NOMO-1 treated with DMSO at 0.1 percent for 48 hours (cell line): ENCODE measurements around the gene LGALS9.
A peak's percentile ranks its signal among the peaks of the same experiment; 100 is the strongest.
"Not testable (repeated sequence)": the region's sequence is repeated elsewhere in the genome, so short reads cannot be mapped to it uniquely, and the experiment has no call there.

Experiments used
- DNase-seq: peaks from one replicate; lab custom pipeline; 2025; ENCODE audit not compliant: unreplicated experiment; lab: John Stamatoyannopoulos, UW

Gene LGALS9

DNA sequence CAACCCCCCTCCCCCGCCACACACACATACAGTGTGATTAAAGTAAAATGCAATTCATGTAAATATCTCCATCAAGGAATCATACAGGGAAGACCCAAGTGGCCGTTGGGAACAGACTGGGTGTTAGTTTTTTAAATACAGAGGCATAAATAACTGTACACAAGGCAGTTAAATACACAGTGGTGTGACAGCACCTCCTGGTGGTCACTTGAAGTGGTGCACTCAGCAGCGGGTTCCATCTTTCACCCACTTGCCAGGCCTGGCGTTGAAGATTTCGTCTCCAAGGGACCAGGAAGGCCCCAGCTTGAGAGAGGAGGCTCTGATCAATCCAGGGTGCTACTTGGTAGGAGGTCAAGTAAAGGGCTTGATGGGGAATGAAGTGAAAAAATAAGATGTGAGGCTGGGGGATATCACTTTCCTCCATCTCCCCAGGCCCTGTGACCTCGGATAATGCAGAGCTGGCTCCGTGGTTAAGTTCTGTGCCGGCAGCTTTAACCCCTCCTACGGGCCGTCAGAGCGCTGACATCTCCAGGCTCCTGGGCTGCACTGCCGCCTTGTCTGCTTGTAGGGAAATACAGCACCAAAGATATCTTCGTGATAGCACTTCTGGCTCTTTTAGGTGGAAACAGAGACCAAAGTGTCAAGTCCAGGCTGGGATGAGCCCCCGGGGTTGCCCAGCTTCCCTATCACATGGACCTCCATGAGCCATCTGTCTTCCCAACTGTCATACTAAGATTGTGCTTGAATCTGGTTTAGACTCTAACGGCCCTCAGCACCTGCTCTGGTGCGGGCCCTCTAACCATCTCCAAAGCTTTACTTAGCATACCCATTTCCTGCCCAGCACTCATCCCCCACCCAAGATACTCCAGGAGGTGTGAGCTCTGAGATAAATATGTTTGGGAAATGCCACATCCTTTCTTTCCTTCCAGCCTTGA lies 20.7 kb downstream of the LGALS9 start:
- DNase-seq = no peak

DNA sequence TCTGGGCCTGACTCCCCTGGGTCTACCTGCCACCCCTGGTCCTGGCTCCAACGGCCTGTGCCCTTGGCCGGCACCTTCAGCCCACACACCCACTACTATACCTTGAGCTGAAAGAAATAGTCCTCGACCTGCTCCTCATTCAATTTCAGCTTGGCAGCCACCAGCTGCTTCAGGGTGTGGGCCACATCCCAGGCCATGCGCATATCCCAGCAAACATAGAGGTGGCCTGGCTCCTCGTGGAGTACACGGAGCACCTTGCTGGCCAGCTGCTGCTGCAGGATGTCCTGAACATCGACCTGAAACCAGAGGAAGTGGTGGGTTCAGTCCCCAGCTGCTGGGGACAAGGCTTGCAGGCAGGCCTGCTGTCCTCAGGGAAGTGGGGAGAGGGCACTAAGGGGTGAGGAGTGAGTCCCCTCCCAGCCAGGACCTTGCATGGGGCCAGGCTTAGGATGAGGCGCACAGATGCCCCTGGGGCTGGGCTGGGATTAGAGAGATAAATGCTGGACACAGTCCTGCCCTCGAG lies 22.5 kb downstream of the LGALS9 start:
- not testable (repeated sequence) for DNase-seq

DNA sequence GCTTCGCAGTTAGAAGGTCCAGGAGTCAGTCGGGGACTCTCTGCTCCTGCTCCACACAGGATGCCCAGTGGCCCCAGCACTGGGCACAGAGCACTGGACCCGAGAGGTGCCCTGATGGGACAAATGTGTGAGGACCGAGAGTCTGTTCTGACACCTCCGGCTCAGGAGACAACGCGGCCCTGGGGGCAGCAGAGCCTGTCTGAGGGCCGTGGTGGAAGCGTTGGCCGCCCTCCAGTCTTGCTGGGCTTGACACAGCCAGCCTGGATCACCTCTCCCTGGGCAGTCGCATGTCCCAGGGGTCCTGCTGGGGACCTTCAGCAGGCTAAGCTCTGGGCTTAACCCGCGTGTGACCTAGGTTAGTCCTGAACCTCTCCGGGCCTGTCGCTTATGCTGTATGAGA lies 23.1 kb downstream of the LGALS9 start:
- no peak for DNase-seq

DNA sequence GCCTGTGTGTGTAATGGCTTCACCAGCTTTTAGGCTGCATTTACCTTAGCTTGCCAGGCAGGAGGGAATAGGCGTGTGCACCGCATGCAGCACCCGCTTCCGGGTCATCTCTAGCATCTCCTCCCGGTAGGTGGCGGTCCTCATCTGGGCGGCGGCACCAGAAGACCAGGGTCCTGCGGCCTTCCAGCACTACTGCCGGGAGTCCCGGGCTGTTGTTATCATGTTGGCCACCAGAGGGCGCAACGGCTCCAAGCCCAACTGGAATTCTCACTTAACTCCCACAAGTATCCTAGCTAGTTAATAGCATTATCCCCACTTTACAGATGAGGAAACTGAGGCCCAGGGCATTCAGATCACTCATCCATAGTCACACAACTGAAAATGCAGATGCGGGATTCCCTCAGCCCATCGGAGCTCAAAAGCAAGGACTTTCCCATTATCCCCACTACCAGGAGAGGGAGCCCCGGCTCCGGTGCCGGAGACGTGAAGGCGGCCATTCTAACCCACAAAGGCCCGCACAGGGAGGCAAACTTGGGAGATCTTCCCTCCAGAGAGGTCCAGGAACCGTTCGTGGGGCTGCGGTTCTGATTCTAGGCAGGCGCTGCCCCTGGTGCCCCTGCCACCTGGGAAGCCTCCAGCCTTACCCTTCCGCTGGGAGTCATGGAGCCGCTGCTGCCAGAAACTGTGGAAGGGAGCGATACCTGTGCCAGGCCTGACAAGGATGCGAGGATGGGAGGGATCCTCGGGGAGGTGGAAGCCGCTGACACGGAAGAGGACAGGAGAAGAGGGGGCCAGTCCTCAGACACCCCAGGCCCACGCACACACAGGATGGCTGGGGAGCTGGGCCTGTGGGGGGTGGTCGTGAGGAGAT lies 23.9 kb downstream of the LGALS9 start:
- DNase-seq = peak; percentile 69

DNA sequence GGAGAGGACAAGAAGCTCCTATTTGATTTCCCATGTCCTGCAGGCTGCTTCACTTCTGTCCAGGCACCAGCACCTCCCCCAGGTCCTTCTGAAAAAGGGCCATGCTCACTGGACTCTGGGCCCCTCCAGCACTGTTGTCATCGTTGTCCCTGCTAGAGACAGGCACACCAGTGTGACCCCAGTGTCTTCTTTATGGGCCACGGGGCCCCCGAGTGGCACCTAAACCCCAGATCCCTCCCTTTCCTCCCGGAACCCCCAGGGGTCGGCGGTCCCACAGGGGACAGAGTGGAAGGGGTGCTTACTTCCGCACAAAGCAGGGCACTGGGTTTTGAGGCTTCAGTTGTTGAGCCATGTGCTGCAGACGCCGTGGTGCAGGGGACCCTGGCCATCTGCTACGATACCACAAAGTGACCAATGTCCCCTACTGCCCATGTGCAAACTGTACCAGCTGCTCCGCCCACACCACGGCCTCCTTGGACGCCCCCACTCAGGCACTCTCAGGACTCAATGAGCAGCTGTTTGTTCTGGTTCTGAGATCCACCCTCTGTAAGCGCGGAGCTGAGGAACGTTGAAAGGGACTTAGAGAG lies 24.6 kb downstream of the LGALS9 start:
- DNase-seq = not testable (repeated sequence)

DNA sequence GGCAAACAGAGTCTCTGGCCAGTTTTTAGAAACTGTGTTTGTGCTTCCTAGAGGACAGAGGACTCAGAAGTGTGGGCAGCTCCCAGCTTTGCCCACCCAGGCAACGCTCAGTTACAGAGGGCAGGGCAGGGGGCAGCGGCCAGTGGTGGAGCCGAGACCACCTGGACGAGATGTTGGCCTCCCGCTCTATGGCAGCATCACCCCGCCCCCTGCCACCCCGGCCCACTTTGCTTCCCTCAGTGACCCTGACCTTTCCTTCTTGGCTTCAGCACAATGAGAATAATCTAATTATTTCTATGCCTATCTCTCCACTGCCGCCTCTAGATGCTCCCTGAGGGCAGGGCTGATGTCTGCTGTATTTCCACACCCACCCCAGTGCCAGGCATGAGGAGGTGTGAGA lies 25.6 kb downstream of the LGALS9 start:
- not testable (repeated sequence) for DNase-seq

DNA sequence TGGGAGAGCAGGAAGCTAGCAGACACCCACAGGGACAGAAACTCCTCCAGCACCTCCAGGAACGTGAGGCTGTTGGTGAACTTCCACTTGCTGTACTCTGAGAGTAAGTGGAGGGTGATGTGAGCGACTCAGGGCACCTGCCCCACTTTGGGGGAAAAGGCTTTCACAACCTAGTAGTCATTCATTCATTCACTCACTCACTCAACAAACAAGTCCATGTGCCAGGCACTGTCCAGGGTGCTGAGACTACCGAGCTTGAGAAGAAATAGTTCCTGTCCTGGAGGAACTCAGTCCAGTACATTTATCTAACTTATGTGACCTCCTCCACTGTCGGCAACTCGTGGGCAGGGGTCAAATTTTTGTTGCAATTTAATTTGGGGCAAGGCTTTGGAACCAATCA lies 26.6 kb downstream of the LGALS9 start:
- peak; percentile 2 for DNase-seq

DNA sequence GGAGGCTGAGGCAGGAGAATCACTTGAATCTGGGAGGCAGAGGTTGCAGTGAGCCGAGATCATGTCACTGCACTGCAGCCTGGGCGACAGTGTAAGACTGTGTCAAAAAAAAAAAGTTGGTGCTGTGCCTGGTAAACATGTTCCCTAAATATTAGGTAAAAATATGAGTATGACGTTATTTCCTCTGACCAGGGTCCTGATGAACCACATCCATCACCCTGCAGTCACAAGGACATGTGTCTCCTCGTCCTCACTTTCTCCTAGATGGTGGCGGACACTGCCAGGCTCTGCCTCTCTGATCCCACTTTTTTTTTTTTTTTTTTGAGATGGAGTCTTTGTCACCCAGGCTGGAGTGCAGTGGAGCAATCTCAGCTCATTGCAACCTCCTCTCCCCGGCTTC lies 28.7 kb downstream of the LGALS9 start:
- no peak for DNase-seq

DNA sequence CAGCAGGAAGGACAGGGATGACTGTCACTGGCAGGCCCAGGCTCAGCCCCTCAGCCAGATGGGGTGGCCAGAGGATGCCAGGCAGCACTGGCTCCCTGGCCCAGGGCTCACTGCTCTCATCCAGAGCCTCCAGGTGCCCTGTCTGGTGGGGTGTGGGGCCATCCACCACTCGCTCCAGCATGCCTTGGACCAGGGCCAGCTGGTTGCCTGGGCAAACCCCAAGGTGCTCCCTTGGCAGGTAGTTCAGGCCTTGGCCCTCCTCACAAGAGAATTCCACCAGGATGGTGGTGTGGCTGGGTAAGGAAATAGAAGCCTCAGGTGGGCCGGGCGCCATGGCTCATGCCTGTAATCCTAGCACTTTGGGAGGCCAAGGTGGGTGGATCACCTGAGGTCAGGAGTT lies 29.4 kb downstream of the LGALS9 start:
- DNase-seq = no peak

DNA sequence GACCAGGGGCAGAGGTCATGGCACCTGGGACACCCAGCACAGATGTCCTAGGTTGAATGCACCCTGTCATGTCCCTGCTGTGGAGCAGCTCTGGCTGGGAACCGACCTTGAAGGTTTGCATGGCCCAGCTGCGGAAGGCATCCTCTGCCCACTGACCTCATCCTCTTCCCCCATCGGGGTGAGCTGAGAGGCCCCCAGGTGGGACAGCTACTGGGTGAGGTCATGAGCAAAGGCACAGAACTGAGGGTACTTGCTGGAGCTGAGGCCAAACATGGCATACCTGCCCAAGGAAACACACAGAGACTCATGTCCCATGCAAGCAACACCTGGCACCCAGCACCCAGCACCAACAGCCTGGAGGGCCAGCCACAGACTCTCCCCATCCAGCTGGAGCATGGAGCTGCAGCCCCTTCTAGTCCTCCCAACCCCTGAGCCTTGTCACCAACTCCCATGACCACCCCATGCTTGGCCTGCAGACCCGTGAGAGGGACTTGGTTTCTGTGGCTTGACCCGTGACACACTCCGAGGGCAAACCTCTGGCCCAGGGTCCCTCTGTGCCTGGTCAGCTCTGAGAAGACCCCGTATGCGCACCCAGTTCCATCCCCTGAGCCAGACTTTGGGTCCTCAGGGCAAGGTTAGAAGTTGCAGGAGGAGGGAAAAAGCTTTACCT lies 33.1 kb downstream of the LGALS9 start:
- DNase-seq = no peak

DNA sequence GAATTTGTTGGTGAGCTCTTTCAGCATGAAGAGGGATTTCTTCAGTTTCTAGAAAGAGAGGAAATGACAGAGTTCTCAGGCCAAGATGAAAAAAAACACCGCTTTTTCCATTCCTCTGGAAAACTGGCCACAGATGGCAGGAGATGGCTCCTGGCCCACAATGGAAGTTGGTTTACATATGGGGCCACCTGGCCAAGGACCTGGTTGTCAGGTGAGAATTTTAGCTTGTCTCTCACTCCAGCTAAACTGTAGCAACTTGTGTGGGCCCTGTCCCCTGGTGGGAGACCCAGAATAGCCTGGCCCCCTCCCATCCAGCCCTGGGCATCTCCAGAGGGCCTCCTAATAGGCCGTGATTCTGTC lies 33.6 kb downstream of the LGALS9 start:
- no peak for DNase-seq

DNA sequence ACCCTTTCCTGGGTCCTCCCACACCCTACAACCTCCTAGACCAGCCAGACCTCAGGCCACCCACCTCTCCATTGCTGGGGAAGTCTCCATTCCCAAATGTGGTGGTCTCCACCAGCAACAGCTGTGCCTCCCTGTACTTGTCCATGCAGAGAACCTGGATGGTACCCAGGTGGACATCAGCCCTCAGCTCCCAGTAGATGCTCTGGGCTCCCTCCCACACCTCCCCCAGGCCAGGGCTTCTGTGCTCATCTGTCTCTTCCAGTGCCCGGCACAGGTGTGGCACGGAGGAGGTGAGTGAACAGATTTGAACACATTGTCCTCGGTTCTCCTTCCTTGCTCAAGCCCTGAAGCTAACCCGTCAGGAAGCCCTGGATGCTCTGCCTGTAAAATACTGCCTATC lies 34.6 kb downstream of the LGALS9 start:
- DNase-seq = no peak

DNA sequence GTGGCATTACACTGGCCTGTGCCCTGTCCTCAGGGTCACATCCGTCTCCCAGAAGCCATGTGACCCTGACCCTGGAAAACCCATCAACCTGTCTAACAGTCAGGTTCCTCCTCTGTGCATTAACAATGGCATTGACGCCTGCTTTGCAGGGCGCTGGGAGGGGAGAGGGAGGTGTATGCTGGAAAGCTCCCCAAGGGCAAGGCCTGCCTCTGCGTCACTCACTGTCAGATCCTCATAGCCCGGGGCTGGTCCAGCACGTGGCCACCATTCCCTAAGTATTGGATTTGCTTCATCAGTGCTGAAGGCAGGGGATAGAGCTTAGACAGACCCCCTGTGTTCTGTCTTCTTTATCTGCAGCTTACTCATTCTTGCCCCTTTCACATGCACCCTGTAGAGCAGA lies 35.3 kb downstream of the LGALS9 start:
- DNase-seq = not testable (repeated sequence)

DNA sequence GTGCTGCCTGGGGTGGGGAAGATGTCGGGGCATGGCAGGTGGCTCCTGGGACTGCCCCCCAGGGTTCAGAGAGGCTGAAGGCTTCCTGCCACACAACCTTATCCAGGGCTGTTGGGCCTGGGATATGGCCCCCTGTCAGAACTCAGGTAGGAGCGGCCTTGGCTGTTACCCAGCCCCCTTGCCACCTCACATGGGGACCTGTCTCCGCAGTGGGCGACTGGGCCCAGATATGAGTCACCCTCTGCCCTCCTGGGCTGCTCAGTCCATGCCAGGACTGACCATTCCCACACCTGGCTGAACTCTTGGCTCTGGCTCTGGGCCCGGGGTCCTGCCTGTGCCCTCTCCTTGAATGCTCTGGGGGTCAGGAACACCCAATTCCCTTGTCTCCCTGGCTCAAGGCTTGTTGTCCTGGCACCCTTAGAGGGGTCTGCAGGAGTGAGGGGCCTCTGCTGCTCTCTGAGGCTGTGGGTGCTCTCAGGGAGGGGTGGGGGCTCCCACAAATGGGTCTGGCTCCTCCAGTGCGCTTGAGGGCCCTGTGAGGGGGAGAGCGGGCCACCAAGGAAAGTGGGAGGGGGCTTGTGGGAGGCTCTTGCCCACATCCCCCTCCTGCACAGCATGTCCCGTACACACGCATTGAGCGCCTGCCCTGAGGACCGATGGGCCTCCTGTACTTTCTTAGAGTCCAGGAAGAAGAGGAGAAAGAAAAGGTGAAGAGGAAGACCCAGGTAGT lies 36.0 kb downstream of the LGALS9 start:
- DNase-seq = no peak

DNA sequence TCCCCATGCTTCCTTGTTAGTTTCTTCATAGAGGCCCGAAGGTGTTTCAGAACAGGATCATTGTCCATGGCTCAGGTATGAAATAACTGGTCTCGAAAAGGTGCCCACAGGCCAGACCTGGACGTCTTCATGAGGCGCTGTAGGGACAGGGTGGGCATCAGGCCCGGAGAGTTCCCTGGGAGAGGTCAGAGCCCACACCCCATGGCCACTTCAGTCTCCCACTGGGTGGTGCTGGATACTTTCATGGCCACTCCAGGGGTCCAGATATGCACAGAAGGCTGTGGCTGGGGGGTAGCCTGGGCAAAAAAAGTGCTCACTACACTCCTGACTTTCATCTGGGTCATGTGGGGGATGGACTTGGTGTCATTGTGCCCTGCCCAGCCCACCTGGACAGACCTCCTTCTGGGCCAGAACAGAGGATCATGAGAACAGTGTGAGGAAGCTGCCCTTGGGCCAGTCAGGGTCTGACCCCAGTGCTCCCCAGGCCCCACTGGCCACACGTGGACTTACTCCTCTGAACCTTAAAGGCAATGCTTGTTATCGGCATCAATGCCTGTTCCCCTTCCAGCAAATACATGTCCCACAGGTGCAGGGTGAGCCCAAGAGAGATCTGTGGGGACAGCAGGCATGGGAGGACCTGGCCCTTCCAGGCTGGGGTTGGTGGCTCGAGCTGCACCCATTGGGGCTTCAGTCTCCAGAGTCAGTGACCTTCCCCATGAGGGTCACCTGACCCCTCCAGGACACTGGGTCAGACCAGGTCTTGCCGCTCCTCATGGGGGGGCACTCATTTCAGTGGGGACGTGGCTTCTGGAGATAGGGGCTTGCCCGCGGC lies 36.9 kb downstream of the LGALS9 start:
- no peak for DNase-seq

DNA sequence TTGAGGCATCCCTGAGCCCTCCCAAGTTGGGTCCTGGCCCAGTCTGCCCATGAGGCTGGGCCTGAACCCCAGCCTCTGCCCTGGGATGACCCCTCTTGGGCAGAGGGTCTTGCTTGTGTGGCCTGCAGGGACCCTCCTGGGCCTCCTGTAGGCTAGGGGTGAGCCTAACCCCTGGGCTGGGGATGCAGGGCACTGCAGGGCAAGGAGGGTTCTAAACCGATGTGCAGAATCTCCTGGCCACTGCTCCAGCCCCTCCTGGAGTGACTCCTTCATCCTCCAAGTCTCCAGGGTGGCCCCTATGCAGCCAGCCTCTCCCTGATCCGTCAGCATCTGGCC lies 37.5 kb downstream of the LGALS9 start:
- no peak for DNase-seq

DNA sequence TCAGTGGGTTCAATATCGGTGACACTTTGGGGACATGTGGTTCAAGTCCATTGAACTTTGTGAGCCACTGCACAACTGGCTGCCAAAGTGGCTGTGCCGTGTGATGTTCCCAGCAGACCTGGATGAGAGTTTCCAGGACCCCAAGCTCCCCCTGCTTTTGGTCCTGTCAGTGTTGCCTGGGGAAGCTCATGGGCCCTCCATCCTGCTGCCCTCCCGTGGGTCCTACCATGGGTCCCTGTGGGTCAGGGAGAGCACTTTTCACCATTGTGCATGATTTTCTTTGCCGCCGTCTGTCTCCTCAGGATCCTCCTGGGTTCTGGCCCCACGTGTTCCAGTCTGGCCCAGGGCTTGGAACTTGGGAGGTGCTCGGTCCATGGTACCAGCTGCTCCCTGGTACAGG lies 38.1 kb downstream of the LGALS9 start:
- no peak for DNase-seq

DNA sequence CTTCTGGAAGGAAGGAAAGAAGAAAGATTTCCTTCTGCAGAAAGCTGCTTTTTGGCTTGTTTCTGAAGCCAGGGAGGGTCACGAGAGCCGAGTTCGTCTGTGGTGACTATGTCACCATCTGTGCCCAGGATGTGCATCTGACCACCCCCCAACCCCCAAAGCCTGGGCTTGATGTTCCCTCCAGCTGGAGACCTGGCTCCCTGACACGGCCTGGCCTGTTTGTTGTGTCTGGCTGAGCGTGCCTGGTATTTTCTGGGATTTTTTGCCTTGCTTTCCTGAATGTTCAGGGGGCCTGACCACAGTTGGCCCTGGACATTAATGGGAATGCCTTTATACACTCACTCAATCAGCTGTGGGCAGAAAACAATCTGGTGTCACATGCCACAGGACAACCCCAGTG lies 38.9 kb downstream of the LGALS9 start:
- DNase-seq = no peak

DNA sequence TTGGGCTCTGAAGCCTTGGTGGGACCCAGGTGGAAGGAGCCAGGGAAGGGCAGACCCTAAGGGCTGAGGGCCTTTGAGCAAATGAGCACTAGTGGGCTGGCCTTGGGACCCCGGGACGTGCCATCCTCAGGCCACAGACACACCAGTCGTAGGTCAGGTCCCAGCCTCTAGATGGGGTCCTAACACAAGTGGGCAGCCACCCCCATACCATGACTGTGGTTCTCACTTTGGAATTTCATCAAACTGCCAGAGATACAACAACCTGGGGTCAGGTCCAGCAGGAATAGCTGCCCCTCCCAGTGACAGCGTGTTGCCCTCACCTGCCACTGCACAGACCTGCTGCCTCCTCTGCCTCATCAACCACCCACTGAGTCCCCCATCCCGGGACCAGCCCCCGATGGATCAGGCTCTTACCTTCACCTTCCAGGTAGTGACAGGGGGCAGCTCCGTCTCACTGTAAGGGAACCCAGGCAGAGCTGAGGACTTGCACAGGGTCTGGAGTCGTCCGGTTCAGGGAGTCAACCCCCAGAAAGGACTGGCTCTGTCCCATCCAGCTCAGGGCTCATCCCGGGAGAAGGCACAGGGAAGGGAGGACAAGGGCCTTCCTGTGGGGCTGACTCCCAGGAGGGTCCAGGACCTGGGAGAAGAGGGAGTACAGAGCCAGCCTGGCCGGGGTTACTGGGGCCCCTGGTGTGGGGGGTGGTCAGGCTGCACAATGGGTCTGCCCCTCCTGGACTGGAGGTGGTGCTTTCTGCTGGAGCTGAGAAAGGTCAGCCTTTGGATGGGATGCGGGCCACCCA lies 40.0 kb downstream of the LGALS9 start:
- no peak for DNase-seq
